ENCODE data around the gene SLC44A2.

SLC44A2 gene

DNA sequence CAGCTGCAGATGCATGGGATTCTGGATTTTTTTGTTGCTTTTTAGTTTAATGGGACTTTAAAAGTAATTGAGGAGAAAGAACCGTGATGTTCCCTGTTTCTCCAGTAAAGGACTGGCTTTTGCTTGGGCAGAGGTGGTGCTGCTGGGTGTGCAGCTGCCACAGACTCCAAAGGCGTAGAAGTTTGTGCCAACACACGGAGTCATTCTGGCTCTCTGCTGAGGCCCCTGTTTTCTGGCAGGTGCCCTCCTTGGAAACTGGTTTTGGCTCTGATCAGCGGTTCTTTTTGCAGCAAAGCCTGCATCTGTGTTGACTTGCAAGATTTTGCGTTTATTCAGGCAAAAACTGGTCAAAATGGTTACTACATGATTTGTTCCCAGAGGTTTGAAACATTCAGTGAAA, 59.9 kb downstream of the SLC44A2 start:
- Histone ChIP-seq H3K9me3 (ENCODE audit: low read depth, low read length) (no peaks in the 10 kb centered on the region), H3K9ac (ENCODE audit: insufficient read length) (no peak overlapping the region), H3K4me3 (no peak overlapping the region), H3K36me3 (ENCODE audit: insufficient read depth, low read length) (peaks cover 99% of the 10 kb centered on the region), H3K27ac (no peak overlapping the region)
- TF ChIP-seq EZH2 (IDR thresholded peaks at IDR 0.05) (no peak), FOXP2 (optimal IDR thresholded peaks at IDR 0.05; ENCODE audit: control extremely low read depth, extremely low read length, insufficient read depth) (no peak), POLR2AphosphoS5 (IDR thresholded peaks at IDR 0.05; ENCODE audit: borderline replicate concordance, low read depth, low read length) (no peak)
- no peak for DNase-seq (ENCODE audit: low read depth, low spot score)

- Histone ChIP-seq H3K9ac (ENCODE audit: insufficient read length) (no peak overlapping the region), H3K27ac (no peak overlapping the region), H3K9me3 (ENCODE audit: low read depth, low read length) (no peaks in the 10 kb centered on the region), H3K4me3 (no peak overlapping the region), H3K36me3 (ENCODE audit: insufficient read depth, low read length) (peaks cover 99% of the 10 kb centered on the region)
- TF ChIP-seq POLR2AphosphoS5 (IDR thresholded peaks at IDR 0.05; ENCODE audit: borderline replicate concordance, low read depth, low read length) (no peak), FOXP2 (optimal IDR thresholded peaks at IDR 0.05; ENCODE audit: control extremely low read depth, extremely low read length, insufficient read depth) (no peak), EZH2 (IDR thresholded peaks at IDR 0.05) (no peak)
- no peak for DNase-seq (ENCODE audit: low read depth, low spot score)
Measured at GRCh38 chr19:10686193-10686592, 60.8 kb downstream of the SLC44A2 start.

- H3K9me3 ChIP-seq (ENCODE audit: low read depth, low read length): no peaks in the 10 kb centered on the region
- peaks cover 98% of the 10 kb centered on the region for H3K36me3 ChIP-seq (ENCODE audit: insufficient read depth, low read length)
- no peak for DNase-seq (ENCODE audit: low read depth, low spot score)
- no peak overlapping the region for H3K4me3 ChIP-seq
- no peak overlapping the region for H3K27ac ChIP-seq
- TF ChIP-seq POLR2AphosphoS5 (IDR thresholded peaks at IDR 0.05; ENCODE audit: borderline replicate concordance, low read depth, low read length) (no peak), EZH2 (IDR thresholded peaks at IDR 0.05) (no peak), FOXP2 (optimal IDR thresholded peaks at IDR 0.05; ENCODE audit: control extremely low read depth, extremely low read length, insufficient read depth) (no peak)
- H3K9ac ChIP-seq (ENCODE audit: insufficient read length): no peak overlapping the region
Measured at GRCh38 chr19:10686661-10687517, 61.5 kb downstream of the SLC44A2 start.

GRCh38 chr19:10687518-10688288, 62.4 kb downstream of the SLC44A2 start:
- no peak for DNase-seq (ENCODE audit: low read depth, low spot score)
- H3K36me3 ChIP-seq (ENCODE audit: insufficient read depth, low read length): peaks cover 89% of the 10 kb centered on the region

GRCh38 chr19:10688545-10689280, 63.4 kb downstream of the SLC44A2 start:
- Histone ChIP-seq H3K4me3 (no peak overlapping the region), H3K36me3 (ENCODE audit: insufficient read depth, low read length) (peaks cover 79% of the 10 kb centered on the region), H3K27ac (no peak overlapping the region), H3K9me3 (ENCODE audit: low read depth, low read length) (no peaks in the 10 kb centered on the region), H3K9ac (ENCODE audit: insufficient read length) (no peak overlapping the region)
- TF ChIP-seq POLR2AphosphoS5 (IDR thresholded peaks at IDR 0.05; ENCODE audit: borderline replicate concordance, low read depth, low read length): no peak
- TF ChIP-seq EZH2 (IDR thresholded peaks at IDR 0.05): no peak
- no peak for TF ChIP-seq FOXP2 (optimal IDR thresholded peaks at IDR 0.05; ENCODE audit: control extremely low read depth, extremely low read length, insufficient read depth)
- DNase-seq (ENCODE audit: low read depth, low spot score): no peak

More at GRCh38 chr19:10687518-10688288, 62.4 kb downstream of the SLC44A2 start:
- H3K27ac ChIP-seq: no peak overlapping the region
- no peak for TF ChIP-seq EZH2 (IDR thresholded peaks at IDR 0.05)
- TF ChIP-seq POLR2AphosphoS5 (IDR thresholded peaks at IDR 0.05; ENCODE audit: borderline replicate concordance, low read depth, low read length): peak; percentile 56
- H3K9ac ChIP-seq (ENCODE audit: insufficient read length): no peak overlapping the region
- H3K4me3 ChIP-seq: no peak overlapping the region
- H3K9me3 ChIP-seq (ENCODE audit: low read depth, low read length): no peaks in the 10 kb centered on the region

- TF ChIP-seq POLR2AphosphoS5 (IDR thresholded peaks at IDR 0.05; ENCODE audit: borderline replicate concordance, low read depth, low read length) (no peak), FOXP2 (optimal IDR thresholded peaks at IDR 0.05; ENCODE audit: control extremely low read depth, extremely low read length, insufficient read depth) (no peak), EZH2 (IDR thresholded peaks at IDR 0.05) (no peak)
- H3K36me3 ChIP-seq (ENCODE audit: insufficient read depth, low read length): peaks cover 63% of the 10 kb centered on the region
- no peak overlapping the region for H3K4me3 ChIP-seq
- H3K27ac ChIP-seq: no peak overlapping the region
- H3K9ac ChIP-seq (ENCODE audit: insufficient read length): no peak overlapping the region
- no peaks in the 10 kb centered on the region for H3K9me3 ChIP-seq (ENCODE audit: low read depth, low read length)
- no peak for DNase-seq (ENCODE audit: low read depth, low spot score)
Measured at GRCh38 chr19:10690341-10690781, 65.0 kb downstream of the SLC44A2 start.

DNA sequence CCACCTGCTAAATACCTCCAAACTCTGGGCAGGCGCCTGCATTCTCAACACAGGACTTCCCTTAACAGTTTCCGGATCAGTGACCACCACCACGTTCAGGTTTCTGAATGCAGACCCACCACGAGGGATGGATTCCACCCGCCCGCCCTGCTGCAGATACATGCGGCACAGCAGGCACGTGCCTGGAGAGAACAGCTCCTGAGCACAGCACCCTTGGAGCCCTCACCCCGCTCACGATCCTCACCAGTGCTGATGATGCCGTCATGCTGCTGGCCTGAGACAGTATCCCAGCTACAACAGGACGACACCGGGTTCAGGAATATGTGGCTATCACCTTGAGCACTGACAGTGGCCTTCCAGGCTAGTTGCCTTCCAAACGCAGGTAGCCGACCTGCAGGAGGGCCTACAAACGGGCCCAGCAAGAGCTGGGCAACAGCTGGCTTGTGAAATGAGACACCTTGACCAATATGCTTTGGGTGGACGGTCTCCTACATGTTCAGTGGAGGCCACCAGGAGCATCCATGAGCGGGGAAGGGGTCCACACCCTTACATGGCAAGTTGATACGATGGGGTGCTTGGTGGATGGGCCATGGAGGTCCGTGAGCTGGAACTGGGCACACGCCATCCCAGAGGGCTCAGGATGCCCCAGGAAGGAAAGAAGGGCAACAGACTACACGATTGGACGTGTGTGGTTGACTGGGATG, 66.0 kb downstream of the SLC44A2 start:
- H3K36me3 ChIP-seq (ENCODE audit: insufficient read depth, low read length): peaks cover 54% of the 10 kb centered on the region

More for the DNA sequence above, 66.0 kb downstream of the SLC44A2 start:
- Histone ChIP-seq H3K9me3 (ENCODE audit: low read depth, low read length) (no peaks in the 10 kb centered on the region), H3K27ac (no peak overlapping the region), H3K4me3 (no peak overlapping the region), H3K9ac (ENCODE audit: insufficient read length) (no peak overlapping the region)
- no peak for DNase-seq (ENCODE audit: low read depth, low spot score)
- TF ChIP-seq EZH2 (IDR thresholded peaks at IDR 0.05): no peak
- no peak for TF ChIP-seq FOXP2 (optimal IDR thresholded peaks at IDR 0.05; ENCODE audit: control extremely low read depth, extremely low read length, insufficient read depth)
- no peak for TF ChIP-seq POLR2AphosphoS5 (IDR thresholded peaks at IDR 0.05; ENCODE audit: borderline replicate concordance, low read depth, low read length)

All from SK-N-MC (cell line).